HEK293 (cell line): ENCODE measurements around the gene CADM1.

ENCODE experiments used
- CTCF ChIA-PET: fragments of 350-600 bp; formaldehyde crosslinking; extraction: SDS; loops from one replicate; lab custom pipeline; 2021; ENCODE audit warnings: antibody characterized with exemption; lab: Yijun Ruan, JAX
- POLR2A ChIA-PET: fragments of 300-600 bp; formaldehyde crosslinking; extraction: SDS; loops from one replicate; lab custom pipeline; 2020; ENCODE audit warnings: antibody characterized with exemption, inconsistent platforms; lab: Yijun Ruan, JAX
- H3K27ac ChIP-seq: fragments of 200-500 bp; sonication (Bioruptor generic); 2 replicates; pipeline ENCODE4 v1.5.1; 2014; ENCODE audit warnings: low read depth, low read length, control low read depth, inconsistent platforms; ENCODE audit errors: extremely low read depth
- H3K36me3 ChIP-seq, 2 experiments: fragments of 200-500 bp in 1 of 2; sonication (Bioruptor generic) in 1 of 2; 1 replicate in 1 of 2; 2 replicates in 1 of 2; pipeline ENCODE4 v1.5.1; 2014 to 2017; ENCODE audit warnings: inconsistent platforms in 2 of 2, low read length in 2 of 2; ENCODE audit not compliant: control insufficient read depth in 2 of 2, insufficient read depth in 1 of 2
- H3K4me1 ChIP-seq: fragments of 200-500 bp; sonication (Bioruptor generic); 2 replicates; pipeline ENCODE4 v1.5.1; 2014; ENCODE audit warnings: mild to moderate bottlenecking, low read length, inconsistent platforms; ENCODE audit not compliant: control insufficient read depth, insufficient read depth
- H3K4me3 ChIP-seq: 2 replicates; pipeline ENCODE4 v1.5.1; 2011; ENCODE audit warnings: low read depth, mild to moderate bottlenecking, control low read depth, low read length, moderate library complexity
- H3K9me3 ChIP-seq: fragments of 200-500 bp; sonication (Bioruptor generic); 2 replicates; pipeline ENCODE4 v1.5.1; 2014; ENCODE audit warnings: low read depth, low read length, inconsistent platforms; ENCODE audit not compliant: control insufficient read depth, insufficient read depth
- GFI1B ChIP-seq: fragments of 450-650 bp; formaldehyde crosslinking; IDR thresholded peaks from 2 replicates; pipeline ENCODE4 v1.5.1; 2016; ENCODE audit warnings: missing biosample characterization, missing genetic modification characterization
- GLI4 ChIP-seq: fragments of 450-650 bp; formaldehyde crosslinking; IDR thresholded peaks from 2 replicates; pipeline ENCODE4 v1.5.1; 2016; ENCODE audit warnings: missing biosample characterization, missing genetic modification characterization
- HOXD13 ChIP-seq: sonication (generic); formaldehyde crosslinking; IDR thresholded peaks from 2 replicates; pipeline ENCODE4 v1.8.0; 2022; ENCODE audit warnings: missing genetic modification reagents, borderline replicate concordance
- KLF1 ChIP-seq: fragments of 450-650 bp; formaldehyde crosslinking; IDR thresholded peaks from 2 replicates; pipeline ENCODE4 v1.5.1; 2016; ENCODE audit warnings: missing biosample characterization, missing genetic modification characterization
- OSR2 ChIP-seq: fragments of 450-650 bp; formaldehyde crosslinking; IDR thresholded peaks from 2 replicates; pipeline ENCODE4 v1.5.1; 2016; ENCODE audit warnings: missing biosample characterization, missing genetic modification characterization
- PRDM6 ChIP-seq: fragments of 450-650 bp; formaldehyde crosslinking; IDR thresholded peaks from 2 replicates; pipeline ENCODE4 v1.5.1; 2017; ENCODE audit warnings: missing biosample characterization, missing genetic modification characterization
- RBAK ChIP-seq: fragments of 450-650 bp; formaldehyde crosslinking; IDR thresholded peaks from 2 replicates; pipeline ENCODE4 v1.5.1; 2016; ENCODE audit warnings: missing biosample characterization, missing genetic modification characterization
- SCRT1 ChIP-seq: fragments of 450-650 bp; formaldehyde crosslinking; IDR thresholded peaks from 2 replicates; pipeline ENCODE4 v1.5.1; 2016; ENCODE audit warnings: missing biosample characterization, missing genetic modification characterization, borderline replicate concordance
- SETDB1 ChIP-seq: IDR thresholded peaks from one replicate; pipeline ENCODE4 v1.6.1; 2017; ENCODE audit warnings: mild to moderate bottlenecking, low read length, moderate library complexity, mixed read lengths; ENCODE audit not compliant: insufficient read length
- SP2 ChIP-seq: fragments of 450-650 bp; formaldehyde crosslinking; IDR thresholded peaks from 2 replicates; pipeline ENCODE4 v1.5.1; 2016; ENCODE audit warnings: missing biosample characterization, missing genetic modification characterization
- TCF7L2 ChIP-seq: IDR thresholded peaks from 2 replicates; pipeline ENCODE4 v1.6.1; 2011; ENCODE audit warnings: low read depth, mild to moderate bottlenecking, inconsistent platforms, low read length, moderate library complexity, borderline replicate concordance
- TRIM28 ChIP-seq: IDR thresholded peaks from 2 replicates; pipeline ENCODE4 v1.6.1; 2011; ENCODE audit warnings: low read length, control low read depth, borderline replicate concordance
- TSHZ1 ChIP-seq: fragments of 450-650 bp; formaldehyde crosslinking; IDR thresholded peaks from 2 replicates; pipeline ENCODE4 v1.5.1; 2016; ENCODE audit warnings: missing biosample characterization, missing genetic modification characterization, borderline replicate concordance
- YY1 ChIP-seq: fragments of 450-650 bp; formaldehyde crosslinking; IDR thresholded peaks from 2 replicates; pipeline ENCODE4 v1.5.1; 2018; ENCODE audit warnings: missing biosample characterization, missing genetic modification characterization
- ZBTB1 ChIP-seq: fragments of 450-650 bp; formaldehyde crosslinking; IDR thresholded peaks from 2 replicates; pipeline ENCODE4 v1.5.1; 2016; ENCODE audit warnings: missing biosample characterization, missing genetic modification characterization
- ZBTB20 ChIP-seq: fragments of 450-650 bp; formaldehyde crosslinking; IDR thresholded peaks from 2 replicates; pipeline ENCODE4 v1.5.1; 2016; ENCODE audit warnings: missing biosample characterization, missing genetic modification characterization
- ZBTB44 ChIP-seq: fragments of 450-650 bp; IDR thresholded peaks from 2 replicates; pipeline ENCODE4 v1.5.1; 2018; ENCODE audit warnings: missing biosample characterization, mild to moderate bottlenecking, missing genetic modification characterization
- ZBTB48 ChIP-seq: fragments of 450-650 bp; formaldehyde crosslinking; IDR thresholded peaks from 2 replicates; pipeline ENCODE4 v1.5.1; 2016; ENCODE audit warnings: missing biosample characterization, missing genetic modification characterization
- ZBTB8A ChIP-seq: fragments of 450-650 bp; formaldehyde crosslinking; IDR thresholded peaks from 2 replicates; pipeline ENCODE4 v1.5.1; 2016; ENCODE audit warnings: missing biosample characterization, missing genetic modification characterization
- ZNF140 ChIP-seq: fragments of 450-650 bp; formaldehyde crosslinking; IDR thresholded peaks from 2 replicates; pipeline ENCODE4 v1.5.1; 2016; ENCODE audit warnings: missing biosample characterization, missing genetic modification characterization
- ZNF155 ChIP-seq: fragments of 450-650 bp; formaldehyde crosslinking; IDR thresholded peaks from 2 replicates; pipeline ENCODE4 v1.5.1; 2016; ENCODE audit warnings: missing biosample characterization, missing genetic modification characterization
- ZNF169 ChIP-seq: fragments of 450-650 bp; formaldehyde crosslinking; IDR thresholded peaks from 2 replicates; pipeline ENCODE4 v1.5.1; 2016; ENCODE audit warnings: missing biosample characterization, missing genetic modification characterization
- ZNF335 ChIP-seq: fragments of 450-650 bp; formaldehyde crosslinking; conservative IDR thresholded peaks from 2 replicates; pipeline ENCODE4 v1.5.1; 2016; ENCODE audit warnings: missing biosample characterization, missing genetic modification characterization
- ZNF366 ChIP-seq: fragments of 450-650 bp; formaldehyde crosslinking; conservative IDR thresholded peaks from 2 replicates; pipeline ENCODE4 v1.5.1; 2016; ENCODE audit warnings: missing biosample characterization, missing genetic modification characterization
- ZNF37A ChIP-seq: fragments of 450-650 bp; IDR thresholded peaks from 2 replicates; pipeline ENCODE4 v1.5.1; 2018; ENCODE audit warnings: missing biosample characterization, missing genetic modification characterization
- ZNF48 ChIP-seq: fragments of 450-650 bp; formaldehyde crosslinking; IDR thresholded peaks from 2 replicates; pipeline ENCODE4 v1.5.1; 2016; ENCODE audit warnings: missing biosample characterization, missing genetic modification characterization
- ZNF514 ChIP-seq: fragments of 450-650 bp; formaldehyde crosslinking; IDR thresholded peaks from 2 replicates; pipeline ENCODE4 v1.5.1; 2016; ENCODE audit warnings: missing biosample characterization, missing genetic modification characterization
- ZNF544 ChIP-seq: fragments of 450-650 bp; formaldehyde crosslinking; IDR thresholded peaks from 2 replicates; pipeline ENCODE4 v1.5.0; 2017; ENCODE audit warnings: missing biosample characterization, missing genetic modification characterization
- ZNF596 ChIP-seq: fragments of 450-650 bp; IDR thresholded peaks from 2 replicates; pipeline ENCODE4 v1.5.0; 2018; ENCODE audit warnings: missing biosample characterization, mild to moderate bottlenecking, missing genetic modification characterization, moderate library complexity
- ZNF777 ChIP-seq: fragments of 450-650 bp; formaldehyde crosslinking; IDR thresholded peaks from 2 replicates; pipeline ENCODE4 v1.5.1; 2017; ENCODE audit warnings: missing biosample characterization, missing genetic modification characterization, borderline replicate concordance
- ZNF843 ChIP-seq: fragments of 450-650 bp; formaldehyde crosslinking; IDR thresholded peaks from 2 replicates; pipeline ENCODE4 v1.5.1; 2016; ENCODE audit warnings: missing biosample characterization, missing genetic modification characterization
- ZSCAN4 ChIP-seq: fragments of 450-650 bp; formaldehyde crosslinking; IDR thresholded peaks from 2 replicates; pipeline ENCODE4 v1.5.1; 2017; ENCODE audit warnings: missing biosample characterization, missing genetic modification characterization

The CADM1 gene

GRCh38 chr11:115207916-115208315 is 296.3 kb downstream of the CADM1 start (continued):
- TF ChIP-seq TSHZ1 (tag by site-specific recombination) (no peak), YY1 (tag by site-specific recombination) (no peak), SP2 (tag by site-specific recombination) (no peak), GLI4 (tag by site-specific recombination) (no peak), ZNF140 (tag by site-specific recombination) (no peak), TRIM28 (no peak)

GRCh38 chr11:115207166-115207591 is 297.0 kb downstream of the CADM1 start:
- peaks cover 0 to 16% of the 10 kb centered on the region in 2 experiments; a peak in 1 of 3 replicates for H3K36me3 ChIP-seq
- ChIA-PET CTCF (interaction anchor here (0.6 to 0.7 kb wide), 2 partner anchors 66 to 1689 kb away, joined by 4 to 5 read pairs; no protein-coding TSS in a partner anchor), POLR2A (no interaction called here)
- H3K4me3 ChIP-seq = no peak overlapping the region
- no peaks in the 10 kb centered on the region for H3K9me3 ChIP-seq
- H3K27ac ChIP-seq = no peak overlapping the region
- H3K4me1 ChIP-seq = no peaks in the 10 kb centered on the region
- TF ChIP-seq ZBTB1 (tag by site-specific recombination) = no peak
- no peak for TF ChIP-seq ZNF777 (tag by site-specific recombination)
- no peak for TF ChIP-seq SCRT1 (tag by site-specific recombination)
- no peak for TF ChIP-seq ZNF366
- no peak for TF ChIP-seq ZBTB48
- peak; percentile 78; the same call in 1 of the 2 replicates for TF ChIP-seq GFI1B (tag by site-specific recombination)
- TF ChIP-seq HOXD13 (CRISPR knock-in tag) = no peak
- TF ChIP-seq ZNF37A (tag by site-specific recombination) = no peak
- no peak for TF ChIP-seq RBAK (tag by site-specific recombination)
- TF ChIP-seq ZNF544 = no peak
- TF ChIP-seq TCF7L2 = peak; percentile 99
- TF ChIP-seq ZBTB8A (tag by site-specific recombination) = no peak
- no peak for TF ChIP-seq ZNF48 (tag by site-specific recombination)
- TF ChIP-seq ZNF155 = no peak
- no peak for TF ChIP-seq ZBTB44 (tag by site-specific recombination)
- peak; percentile 58; the same call in 1 of the 2 replicates for TF ChIP-seq PRDM6 (tag by site-specific recombination)
- TF ChIP-seq OSR2 (tag by site-specific recombination) = peak; percentile 96
- 0 out of 2 replicates have a peak, but pooled peaks have one; percentile 43 for TF ChIP-seq KLF1 (tag by site-specific recombination)
- no peak for TF ChIP-seq ZNF843
- no peak for TF ChIP-seq ZNF514 (tag by site-specific recombination)
- no peak for TF ChIP-seq ZSCAN4 (tag by site-specific recombination)
- TF ChIP-seq ZNF335 (tag by site-specific recombination) = no peak
- no peak for TF ChIP-seq ZNF169 (tag by site-specific recombination)
- no peak for TF ChIP-seq ZBTB20 (tag by site-specific recombination)
- no peak for TF ChIP-seq ZNF596 (tag by site-specific recombination)
- TF ChIP-seq SETDB1 = no peak
